SKM-1 (cell line): ENCODE data around the gene WWOX.

Source experiments
- DNase-seq: peaks from one replicate; lab custom pipeline; 2025; ENCODE audit not compliant: unreplicated experiment; lab: John Stamatoyannopoulos, UW

Gene WWOX

GRCh38 chr16:78102865-78103264 is 3.4 kb downstream of the WWOX start:
- no peak for DNase-seq

DNA sequence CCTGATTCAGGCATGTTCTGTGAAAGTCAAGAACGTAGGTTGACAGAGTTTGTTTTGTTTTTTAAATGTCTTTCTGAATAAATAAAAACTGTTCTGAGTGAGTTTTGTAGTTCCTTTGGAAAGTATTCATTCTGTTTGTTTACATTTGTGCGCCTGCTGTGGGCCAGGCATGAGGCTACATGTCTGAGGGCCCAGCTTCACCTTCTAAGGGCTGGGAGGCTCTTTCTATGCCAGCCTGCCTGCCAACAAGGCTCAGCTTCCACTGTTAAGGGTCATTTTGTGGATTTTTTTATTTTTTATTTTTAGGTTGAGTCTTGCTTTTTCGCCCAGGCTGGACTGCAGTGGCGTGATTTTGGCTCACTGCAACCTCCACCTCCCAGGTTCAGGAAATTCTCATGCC is 6.1 kb downstream of the WWOX start:
- no peak for DNase-seq

DNA sequence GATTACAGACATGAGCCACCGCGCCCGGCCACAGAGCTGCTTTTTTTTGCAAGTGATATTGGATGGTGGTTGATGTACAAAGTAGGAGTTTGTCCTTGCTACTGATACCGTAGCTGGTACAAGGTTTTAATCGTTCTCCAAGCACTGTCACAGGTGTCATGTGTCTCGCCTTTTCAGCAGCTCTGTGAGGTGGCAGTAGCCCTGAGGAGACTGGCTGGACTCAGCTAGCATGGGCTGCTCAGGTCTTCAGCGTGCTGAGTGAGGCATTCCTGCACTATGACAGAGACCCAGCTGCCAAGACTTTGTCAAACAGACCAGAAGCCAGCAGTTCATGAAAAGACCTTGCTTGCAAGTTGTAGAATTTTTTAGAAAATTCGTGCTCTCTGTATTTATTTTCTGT is 7.2 kb downstream of the WWOX start:
- no peak for DNase-seq

- no peak for DNase-seq
These were observed 9.0 kb downstream of the WWOX start for GRCh38 chr16:78108451-78108850.

DNA sequence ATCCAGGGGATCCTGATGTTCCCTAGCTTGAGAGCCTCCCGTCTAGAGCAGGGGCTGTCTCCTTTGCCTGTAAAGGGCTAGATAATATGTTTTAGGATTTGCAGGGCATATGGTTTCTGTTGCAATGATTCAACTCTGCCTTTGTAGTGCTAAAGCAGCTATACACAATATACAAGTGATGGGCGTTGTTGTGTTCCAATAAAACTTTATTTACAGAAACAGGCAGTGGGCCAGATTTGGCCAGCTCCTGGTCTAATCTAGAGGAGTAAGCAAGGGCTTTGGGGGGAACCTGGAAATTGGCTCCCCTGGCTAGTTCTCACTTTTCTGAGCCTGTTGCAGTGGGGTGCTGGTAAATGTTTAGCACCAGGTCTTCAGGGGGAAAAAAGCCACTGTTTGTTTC is 13.8 kb downstream of the WWOX start:
- DNase-seq, result no peak

DNA sequence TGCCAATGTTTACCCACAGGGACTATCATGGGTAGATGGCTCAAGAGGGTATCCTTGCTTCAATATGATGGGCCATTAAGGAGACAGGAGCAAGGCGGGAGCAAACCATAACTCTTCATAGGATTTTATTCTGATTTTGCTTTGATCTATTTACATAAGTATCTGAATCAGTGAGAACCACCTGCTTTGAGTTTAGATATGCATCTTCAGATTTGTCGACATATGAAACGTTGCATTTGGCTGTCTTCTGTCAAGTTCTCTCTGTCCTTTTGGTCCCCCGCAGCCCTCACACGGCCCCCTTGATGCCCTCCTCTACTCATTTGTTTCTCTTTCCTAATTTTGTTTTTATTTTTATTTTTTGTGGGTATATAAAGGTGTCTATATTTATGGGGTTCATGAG is 16.2 kb downstream of the WWOX start:
- no peak for DNase-seq

- DNase-seq, result no peak
These were observed 17.5 kb downstream of the WWOX start for GRCh38 chr16:78116946-78117345.

DNA sequence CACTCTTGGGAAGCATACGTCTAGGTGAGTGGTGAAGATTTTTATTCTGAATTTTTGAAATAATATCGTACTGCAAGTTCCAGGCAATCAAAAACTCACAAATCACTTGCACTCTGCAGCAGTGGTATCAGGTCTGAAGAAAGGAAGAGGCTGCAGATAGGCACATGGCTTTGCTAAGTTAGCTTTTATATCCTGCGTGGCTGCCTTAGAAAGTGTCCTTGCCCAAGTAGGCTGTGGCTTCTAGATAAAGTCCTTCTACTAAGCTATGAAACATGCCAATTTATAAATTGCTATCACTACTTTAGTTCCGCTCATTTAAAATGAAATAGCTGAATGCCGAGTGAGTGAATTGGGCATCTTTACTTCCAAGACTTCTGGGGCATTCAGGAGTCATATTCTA is 17.9 kb downstream of the WWOX start:
- no peak for DNase-seq

- DNase-seq, result no peak
These were observed 19.1 kb downstream of the WWOX start for GRCh38 chr16:78118469-78119025.

- peak; percentile 49 for DNase-seq
These were observed 23.4 kb downstream of the WWOX start for GRCh38 chr16:78122774-78123315.

DNA sequence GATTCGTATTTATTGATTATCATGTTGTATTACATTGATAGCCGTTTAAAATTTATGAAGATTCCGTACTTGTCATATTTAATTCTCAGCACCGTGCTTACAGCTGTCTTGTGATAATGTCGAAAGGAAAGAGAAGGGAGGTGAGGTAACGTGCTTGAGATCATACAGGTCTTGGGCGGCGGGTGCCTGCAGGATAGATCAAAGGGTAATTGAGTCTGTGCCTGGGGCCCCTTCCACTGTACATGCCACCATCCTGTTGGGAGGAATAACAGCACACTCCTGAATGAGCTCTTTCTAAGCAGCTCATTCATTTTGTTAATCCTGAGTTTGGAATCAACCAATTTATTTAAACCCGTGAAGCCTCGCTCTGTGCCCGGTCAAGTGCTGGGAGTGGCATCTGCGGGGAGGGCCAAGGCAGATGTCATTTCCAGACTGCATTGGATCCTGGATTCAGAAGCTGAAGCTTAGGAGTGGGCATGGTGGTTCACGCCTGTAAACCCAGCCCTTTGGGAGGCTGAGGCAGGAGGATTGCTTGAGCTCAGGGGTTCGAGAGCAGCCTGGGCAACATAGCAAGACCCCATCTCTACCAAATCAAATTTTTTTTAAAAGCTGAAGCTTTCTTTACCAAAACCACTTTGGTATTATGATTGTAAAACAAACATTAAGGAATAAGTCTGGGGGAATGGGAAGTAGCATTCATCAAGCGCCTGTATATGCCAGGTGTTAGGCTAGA is 25.8 kb downstream of the WWOX start:
- DNase-seq, result no peak

GRCh38 chr16:78126662-78127061 is 27.2 kb downstream of the WWOX start:
- no peak for DNase-seq

- DNase-seq, result no peak
These were observed 27.7 kb downstream of the WWOX start for GRCh38 chr16:78127130-78127529.

GRCh38 chr16:78128913-78129312 is 29.5 kb downstream of the WWOX start:
- no peak for DNase-seq

GRCh38 chr16:78129349-78129748 is 29.9 kb downstream of the WWOX start:
- DNase-seq, result no peak

GRCh38 chr16:78130083-78130608 is 30.7 kb downstream of the WWOX start:
- DNase-seq, result no peak

DNA sequence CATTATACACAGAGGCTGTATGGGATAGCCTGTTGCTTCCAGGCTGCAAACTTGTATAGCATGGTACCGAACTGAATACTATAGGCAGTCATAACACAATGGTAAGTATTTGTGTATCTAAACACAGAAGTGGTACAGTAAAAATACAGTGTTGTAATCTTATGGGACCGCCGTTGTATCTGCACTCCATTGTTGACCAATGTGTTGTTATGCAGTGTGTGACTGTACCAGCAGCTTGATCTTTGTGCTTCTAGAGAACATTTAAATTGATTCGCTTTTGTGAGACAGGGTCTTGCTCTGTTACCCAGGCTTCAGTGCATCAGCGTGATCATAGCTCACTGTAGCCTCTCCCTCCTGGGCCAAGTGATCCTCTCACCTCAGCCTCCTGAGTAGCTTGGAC is 31.5 kb downstream of the WWOX start:
- DNase-seq, result no peak

GRCh38 chr16:78133919-78134318 is 34.5 kb downstream of the WWOX start:
- DNase-seq, result no peak

- no peak for DNase-seq
These were observed 35.6 kb downstream of the WWOX start for GRCh38 chr16:78134944-78135619.

DNA sequence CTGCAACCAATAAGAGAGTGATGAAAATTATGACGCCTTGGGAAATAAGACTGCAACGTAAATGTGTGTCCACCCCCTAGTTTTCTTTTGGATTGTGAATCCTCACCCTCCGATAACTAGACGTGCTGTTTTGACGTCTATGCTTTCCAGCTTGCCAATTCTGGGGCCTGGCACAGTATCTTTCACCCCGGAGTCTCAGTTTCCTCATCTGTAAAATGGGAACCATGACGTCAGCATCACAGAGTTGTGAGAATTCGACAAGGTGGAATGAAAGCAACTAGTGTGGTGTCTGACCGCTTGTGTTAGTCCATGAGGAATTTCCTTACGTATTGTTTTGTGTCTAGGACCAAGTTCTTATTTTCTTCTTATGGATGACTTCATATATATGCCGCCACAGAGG is 37.7 kb downstream of the WWOX start:
- no peak for DNase-seq

DNA sequence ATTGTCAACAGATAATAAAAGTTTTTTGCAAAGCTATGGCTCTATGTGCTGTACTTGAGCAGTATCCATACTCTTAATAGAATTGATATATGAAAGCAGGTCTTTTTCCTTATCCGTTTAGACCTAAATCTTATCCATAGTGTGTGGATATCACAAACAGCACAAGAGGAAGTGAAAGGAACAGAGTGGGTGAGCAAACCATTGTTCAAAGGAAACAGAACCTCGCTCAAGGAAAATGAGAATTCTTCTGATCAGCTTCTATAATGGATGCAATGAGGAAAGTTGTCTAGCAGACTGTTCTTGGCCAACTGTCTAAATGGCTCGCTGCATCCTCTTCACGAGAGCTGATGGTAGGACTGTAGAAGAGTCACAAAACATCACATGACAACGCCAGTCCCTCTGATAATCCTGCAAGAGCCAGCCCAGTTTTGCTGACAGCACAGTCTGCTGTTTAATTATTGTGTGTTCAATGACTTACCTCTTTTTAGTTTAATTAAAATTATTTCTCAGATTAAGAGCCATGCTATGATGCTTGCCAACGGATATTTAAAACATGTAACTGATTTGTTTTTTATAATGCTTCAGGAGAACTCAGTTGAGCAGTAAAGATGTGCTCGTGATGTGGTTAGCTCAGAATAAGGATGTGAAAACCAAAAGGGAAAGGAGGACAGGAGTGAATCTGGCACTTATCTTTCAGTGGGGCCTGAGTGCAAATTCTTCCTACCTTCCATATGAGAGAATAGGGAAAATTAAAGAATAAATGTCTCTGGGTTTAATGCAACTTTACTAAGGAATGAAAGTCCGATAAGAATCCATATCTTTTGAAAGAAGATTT is 38.5 kb downstream of the WWOX start:
- no peak for DNase-seq
